ENCODE data around the gene CHAF1A.

The CHAF1A gene

DNA sequence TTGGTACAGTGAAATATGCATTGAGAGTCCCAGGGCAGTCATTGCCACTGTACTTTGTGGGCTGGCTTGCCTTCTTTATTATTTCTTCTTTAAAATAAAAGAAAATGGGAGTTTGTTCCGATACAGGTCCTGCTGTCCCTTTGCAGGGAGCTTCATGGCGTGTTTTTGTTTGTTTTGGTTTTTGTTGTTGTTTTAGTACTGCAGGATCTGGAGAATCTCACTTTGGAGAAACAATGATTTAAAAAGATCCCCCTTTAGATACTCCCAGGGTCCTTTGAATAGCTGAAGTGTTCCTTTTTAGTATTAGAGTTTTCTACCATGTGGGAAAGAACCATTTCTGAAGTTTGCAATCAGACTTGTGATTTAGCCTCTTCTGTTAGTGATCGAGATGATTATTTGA is 11.1 kb downstream of the CHAF1A start:
- FAIRE-seq = no peak

DNA sequence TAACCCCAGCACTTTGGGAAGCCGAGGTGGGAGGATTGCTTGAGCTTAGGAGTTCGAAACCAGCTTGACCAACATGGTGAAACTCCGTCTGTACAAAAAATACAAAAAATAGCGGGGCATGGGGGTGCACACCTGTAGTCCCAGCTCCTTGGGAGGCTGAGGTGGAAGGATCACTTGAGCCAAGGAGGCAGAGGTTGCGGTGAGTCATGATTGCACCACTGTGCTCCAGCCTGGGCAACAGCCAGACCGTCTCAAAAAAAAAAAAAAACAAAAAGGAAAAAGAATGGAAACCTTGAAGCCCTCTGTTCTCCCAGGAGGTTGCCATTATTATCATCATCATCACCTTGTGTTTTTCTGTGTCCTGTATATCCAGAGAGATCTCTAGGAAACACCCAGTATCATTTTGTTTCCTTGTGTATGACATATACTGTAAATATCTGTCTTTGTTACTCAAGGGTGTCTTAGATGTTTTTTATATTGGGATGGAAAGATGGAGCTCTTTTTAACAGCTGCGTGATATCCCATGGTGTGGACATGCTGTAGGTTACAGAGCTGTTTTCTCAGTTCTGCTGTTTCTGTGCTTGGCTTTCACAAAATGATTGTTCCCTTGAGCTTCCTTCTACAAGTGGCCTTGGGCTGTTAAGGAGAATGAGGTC is 11.8 kb downstream of the CHAF1A start:
- FAIRE-seq = no peak

- FAIRE-seq = no peak
These were observed 12.4 kb downstream of the CHAF1A start for GRCh38 chr19:4414800-4415321.

DNA sequence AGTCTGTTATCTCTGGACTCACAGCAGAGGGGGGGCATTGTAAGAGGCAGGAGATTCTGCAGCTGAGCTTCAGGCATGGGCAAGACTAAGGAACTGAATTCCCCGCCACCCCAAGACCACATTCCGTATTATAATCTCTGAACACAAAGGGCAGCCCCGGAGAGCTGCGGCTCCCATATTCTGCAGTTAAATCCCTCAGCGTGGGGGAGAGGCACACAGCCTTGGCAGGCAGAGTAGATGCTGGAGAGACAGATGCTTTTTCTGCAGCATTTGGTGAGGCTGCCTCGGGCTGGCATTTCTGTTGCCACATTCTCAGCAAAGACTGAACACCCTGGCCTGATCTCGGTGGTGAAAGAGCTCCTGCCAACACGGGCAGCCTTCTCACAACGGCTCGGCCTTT is 12.9 kb downstream of the CHAF1A start:
- no peak for FAIRE-seq

GRCh38 chr19:4416268-4416667 is 13.8 kb downstream of the CHAF1A start:
- FAIRE-seq = no peak

DNA sequence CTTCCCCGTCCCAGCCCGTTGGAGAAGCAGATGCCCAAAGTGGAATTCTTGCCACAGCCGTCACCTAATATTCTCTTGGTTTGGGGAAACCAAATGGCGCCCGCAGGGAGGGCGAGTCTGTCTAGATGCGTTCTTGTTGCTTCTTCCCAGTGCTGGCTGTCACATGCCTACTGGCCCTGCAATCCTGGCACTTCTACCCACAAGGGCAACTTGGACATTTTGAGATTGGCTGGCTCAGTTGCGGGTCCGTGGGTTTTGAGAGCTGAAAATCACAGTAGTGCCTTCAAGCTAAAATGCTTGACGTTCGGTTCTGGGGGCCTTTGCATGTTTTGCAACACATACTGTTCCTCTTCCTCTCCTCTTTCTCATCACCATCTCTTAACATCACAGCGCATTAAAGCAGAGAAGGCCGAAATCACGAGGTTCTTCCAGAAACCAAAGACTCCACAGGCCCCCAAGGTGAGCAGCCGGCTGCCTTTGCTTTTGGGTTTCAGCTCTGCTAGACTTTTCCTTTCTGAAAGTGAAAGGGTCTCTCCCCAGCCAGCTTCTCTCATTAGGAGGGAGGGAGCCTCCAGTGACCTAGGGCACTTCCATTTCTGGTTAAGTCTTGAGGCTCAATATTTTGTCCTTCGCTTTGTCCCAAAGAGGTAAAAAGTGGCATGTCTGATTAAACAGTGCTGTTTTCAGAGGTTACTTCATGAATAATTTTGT is 21.1 kb downstream of the CHAF1A start:
- no peak for FAIRE-seq

DNA sequence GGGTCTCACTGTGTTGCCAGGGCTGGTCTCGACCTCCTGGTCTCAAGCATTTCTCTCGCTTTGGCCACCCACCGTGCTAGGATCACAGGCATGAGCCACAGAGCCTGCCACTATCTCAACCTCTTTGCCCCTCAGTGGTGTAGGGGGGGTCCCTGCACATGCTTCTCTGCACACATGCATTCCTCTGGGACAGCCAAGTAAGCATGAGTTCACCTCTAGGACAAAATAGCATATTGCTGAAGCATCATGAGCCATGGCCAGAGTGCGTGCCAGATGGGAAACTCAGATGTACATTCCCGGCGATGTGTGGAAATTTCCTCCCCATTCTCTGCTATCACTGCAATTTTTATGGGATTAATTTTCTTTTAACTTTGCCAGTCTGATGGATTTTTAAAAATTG is 23.1 kb downstream of the CHAF1A start:
- FAIRE-seq = no peak

- FAIRE-seq = no peak
These were observed 26.0 kb downstream of the CHAF1A start for GRCh38 chr19:4428326-4428975.

GRCh38 chr19:4429256-4429655 is 26.8 kb downstream of the CHAF1A start:
- no peak for FAIRE-seq

DNA sequence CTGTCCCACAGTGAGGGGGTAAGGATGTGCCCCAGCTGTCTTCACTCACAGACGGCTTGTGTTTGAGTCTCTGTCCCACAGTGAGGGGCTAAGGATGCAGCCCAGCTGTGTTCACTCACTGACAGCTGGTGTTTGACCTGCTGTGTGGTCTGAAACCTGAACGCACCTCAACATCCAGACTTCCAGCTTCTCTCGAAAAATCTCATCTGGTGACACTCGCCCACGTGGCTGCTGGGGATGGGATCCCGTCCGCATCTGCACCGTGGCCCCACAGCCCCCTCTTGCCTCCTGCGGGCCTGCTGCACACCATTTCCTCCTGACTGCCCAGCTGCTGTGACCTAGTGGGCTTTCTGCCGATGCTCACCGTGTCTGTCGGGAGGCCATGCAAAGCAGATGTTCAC is 27.3 kb downstream of the CHAF1A start:
- FAIRE-seq = no peak

DNA sequence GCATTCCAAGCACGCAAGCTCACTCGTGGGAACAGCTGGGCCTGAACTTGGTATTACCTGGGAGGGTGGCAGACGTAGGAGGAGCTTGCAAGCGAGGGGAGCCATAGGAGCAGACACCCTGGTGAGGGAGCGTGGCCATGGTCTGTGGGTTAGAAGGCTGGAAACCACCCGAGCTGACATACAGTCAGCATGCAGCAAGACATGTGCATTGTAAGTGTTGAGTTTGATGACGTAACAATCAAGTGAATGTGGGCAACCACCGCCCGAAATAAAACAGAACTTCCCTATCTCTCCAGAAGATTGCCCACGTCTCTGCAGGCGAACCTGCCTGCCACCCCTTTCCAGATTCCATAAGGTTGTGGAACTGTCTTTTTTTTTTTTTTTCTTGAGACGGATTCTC is 28.3 kb downstream of the CHAF1A start:
- no peak for FAIRE-seq

DNA sequence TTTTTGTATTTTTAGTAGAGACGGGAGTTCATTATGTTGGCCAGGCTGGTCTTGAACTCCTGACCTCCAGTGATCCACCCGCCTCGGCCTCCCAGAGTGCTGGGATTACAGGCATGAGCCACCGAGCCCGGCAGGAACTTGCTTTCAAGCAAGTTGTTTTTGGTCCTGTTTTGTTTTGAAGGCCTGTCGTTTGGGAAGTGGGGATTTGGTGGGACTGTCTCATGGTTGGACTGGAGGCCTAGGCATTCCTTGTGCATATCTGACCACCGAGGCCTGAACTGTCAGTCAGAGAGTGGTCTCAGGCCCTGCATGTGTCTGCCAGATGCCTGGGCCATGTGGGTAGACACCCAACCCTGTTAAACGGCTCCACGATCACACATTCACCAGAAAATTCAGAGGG is 28.9 kb downstream of the CHAF1A start:
- FAIRE-seq = no peak

DNA sequence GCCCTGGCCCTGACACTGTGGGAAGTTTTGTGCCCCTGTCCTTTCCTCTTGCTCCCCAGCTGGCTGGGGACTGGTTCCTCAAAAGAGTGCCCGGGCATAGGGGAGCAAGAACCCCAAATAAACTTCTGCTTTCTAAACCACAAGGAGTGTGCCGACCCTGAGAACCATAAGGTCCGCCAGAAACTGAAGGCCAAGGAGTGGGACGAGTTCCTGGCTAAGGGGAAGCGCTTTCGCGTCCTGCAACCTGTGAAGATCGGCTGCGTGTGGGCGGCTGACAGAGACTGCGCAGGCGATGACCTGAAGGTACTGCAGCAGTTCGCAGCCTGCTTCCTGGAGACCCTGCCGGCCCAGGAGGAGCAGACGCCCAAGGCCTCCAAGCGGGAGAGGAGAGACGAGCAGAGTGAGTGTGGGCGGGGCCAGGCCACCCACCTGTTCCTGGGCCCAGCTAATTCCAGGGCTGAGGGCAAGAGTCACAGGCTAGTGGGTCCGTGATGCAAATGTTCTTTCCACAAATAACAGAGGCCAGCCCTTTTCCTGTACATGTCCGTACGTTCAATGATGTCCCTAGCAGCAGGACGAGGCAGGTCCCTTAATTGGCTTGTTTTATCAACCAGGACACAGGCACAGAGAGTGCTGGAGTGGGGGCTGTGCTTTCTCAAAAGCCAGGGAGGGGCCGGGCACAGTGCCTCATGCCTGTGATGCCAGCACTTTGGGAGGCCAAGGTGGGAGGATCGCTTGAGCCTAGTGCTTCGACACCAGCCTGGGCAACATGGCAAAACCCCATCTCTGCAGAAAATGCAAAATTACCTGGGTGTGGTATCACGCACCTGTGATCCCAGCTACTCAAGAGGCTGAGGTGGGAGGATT is 29.6 kb downstream of the CHAF1A start:
- no peak for FAIRE-seq

DNA sequence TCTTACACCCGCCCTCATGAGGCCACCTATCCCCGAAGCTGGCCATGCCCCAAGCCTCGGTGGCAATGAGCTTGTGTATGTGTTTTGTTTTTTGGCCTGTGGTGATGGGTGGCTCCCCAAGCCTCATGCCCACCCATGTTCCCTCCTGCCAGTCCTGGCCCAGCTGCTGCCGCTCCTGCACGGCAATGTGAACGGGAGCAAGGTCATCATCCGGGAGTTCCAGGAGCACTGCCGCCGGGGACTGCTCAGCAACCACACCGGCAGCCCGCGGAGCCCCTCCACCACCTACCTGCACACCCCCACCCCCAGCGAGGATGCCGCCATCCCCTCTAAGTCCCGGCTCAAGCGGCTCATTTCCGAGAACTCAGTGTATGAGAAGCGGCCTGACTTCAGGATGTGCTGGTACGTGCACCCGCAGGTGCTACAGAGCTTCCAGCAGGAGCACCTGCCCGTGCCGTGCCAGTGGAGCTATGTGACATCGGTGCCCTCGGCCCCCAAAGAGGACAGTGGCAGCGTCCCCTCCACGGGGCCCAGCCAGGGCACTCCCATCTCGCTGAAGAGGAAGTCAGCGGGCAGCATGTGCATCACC is 30.6 kb downstream of the CHAF1A start:
- FAIRE-seq = no peak

- no peak for FAIRE-seq
These were observed 32.0 kb downstream of the CHAF1A start for GRCh38 chr19:4434391-4434790.

- FAIRE-seq = no peak
These were observed 33.8 kb downstream of the CHAF1A start for GRCh38 chr19:4436231-4436630.

DNA sequence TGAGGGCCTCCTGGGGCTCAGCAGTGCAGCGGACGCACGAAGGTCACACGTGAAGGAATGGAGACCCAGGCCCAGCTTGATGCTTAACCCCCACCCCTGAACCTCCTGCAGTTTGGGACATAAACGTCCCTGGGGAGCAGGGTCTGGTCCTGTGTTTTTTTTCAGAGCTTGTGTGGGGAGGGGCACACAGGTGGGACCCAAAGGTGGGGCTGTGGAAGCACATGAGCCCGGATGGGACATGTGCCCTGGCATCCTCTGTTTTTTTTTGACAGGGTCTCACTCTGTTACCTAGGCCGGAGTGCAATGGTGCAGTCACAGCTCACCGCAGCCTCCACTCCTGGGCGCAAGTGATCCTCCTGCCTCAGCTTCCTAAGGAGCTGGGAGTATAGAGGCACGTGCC is 34.7 kb downstream of the CHAF1A start:
- no peak for FAIRE-seq

DNA sequence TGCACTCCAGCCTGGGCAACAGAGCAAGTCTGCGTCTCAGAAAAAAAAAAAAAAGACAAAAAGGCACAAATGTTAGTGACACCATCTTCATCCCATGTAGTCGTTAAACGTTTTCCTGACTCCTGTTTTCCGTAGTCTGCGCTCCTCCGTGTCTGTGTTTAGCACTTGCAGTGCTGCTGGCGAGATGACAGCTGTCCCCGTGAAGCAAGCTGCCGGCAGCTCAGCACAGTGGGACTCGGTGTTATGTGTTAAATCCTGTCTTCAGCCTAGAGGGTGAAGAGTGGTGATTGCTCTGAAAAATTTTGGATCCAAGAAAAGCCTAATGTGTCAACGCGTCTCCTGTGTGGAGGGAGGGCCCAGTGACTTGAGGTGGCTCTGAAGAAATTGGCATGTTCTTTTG is 36.8 kb downstream of the CHAF1A start:
- no peak for FAIRE-seq

DNA sequence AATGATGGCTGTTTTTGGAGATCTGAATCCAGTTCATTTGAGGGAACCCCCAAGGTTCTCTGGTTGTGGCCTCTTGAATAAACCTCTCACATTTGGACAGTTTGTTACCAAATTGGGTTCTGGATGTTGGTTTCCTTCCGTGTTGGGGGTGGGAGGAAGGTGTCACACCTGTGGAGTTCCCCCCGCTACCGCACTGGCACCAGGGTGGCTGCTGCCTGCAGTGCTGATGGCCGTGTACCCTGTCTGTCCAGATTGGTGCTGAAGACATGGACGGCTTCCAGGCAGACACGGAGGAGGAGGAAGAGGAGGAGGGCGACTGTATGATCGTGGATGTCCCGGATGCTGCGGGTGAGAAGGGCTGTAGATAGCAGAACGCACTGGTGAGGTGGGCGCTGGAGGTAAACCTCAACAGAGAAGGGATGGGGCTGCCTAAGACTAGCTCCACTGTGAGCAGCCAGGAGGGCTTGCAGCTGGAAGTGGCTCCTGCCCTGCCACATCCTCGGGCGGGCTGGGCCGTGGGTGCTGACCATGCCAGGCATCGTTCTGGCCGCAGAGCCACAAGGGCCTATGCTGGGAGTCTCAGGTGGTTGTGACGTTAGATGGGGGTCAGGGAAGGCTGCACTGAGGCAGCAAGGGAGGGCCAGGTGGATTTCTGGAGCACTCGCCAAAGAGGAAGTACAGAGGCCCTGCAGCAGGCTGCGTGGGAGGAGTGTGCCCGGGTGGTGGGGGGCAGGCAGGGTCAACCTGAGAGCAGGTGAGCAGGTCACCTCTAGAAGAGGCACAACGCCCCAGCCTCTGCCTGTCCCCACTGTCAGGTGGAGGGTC is 39.8 kb downstream of the CHAF1A start:
- FAIRE-seq = no peak

GRCh38 chr19:4442819-4443146 is 40.3 kb downstream of the CHAF1A start:
- no peak for FAIRE-seq

DNA sequence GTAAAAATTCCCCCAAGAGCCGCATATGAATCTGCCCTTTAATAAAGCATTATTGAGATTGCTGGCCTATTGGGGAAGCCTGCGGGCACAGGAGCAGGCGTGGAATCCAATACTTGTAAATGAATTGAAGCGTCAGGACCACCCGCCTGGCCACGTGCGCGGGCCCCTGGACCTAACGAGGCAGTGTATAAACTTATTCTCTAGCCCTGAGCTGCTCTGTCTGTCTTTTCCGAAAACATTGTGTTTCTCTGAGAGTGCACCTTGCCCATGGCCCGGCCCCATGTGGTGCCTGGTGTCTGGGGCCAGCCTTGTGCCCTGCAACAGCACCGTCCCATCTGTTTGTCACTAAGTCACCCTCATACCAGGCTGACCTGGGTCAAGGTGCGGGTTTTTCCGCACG is 40.7 kb downstream of the CHAF1A start:
- FAIRE-seq = no peak

Measured in islet of Langerhans (tissue), 1 donor.